PC-9 (cell line): ENCODE measurements around the gene ADORA1. TPM values are rescaled to one million over a fixed set of nuclear protein-coding genes. Genes with fewer than 3 reads are reported as not detected.

Experiments
- BruUV-seq: library from RNA; stranded (reverse); fragments of 400-500 nt; replicated peaks from 2 replicates; lab custom pipeline; 2021; lab: Mats Ljungman, UMichigan
- CTCF ChIA-PET: fragments of 300-600 bp; sonication (Branson Sonifier 250); formaldehyde crosslinking; loops from one replicate; lab custom pipeline; 2022; ENCODE audit warnings: antibody characterized with exemption; lab: Charles Lee
- POLR2A ChIA-PET: fragments of 300-600 bp; sonication (Branson Sonifier 250); formaldehyde crosslinking; loops from one replicate; lab custom pipeline; 2022; ENCODE audit warnings: antibody characterized with exemption; ENCODE audit not compliant: unreplicated experiment; lab: Charles Lee
- DNase-seq, 2 experiments: peaks; one replicate each; pipeline versions ENCODE4 v3.0.0 to v3.0.0-alpha.2; 2015 to 2022; ENCODE audit warnings: mixed read lengths in 1 of 2
- H2AFZ ChIP-seq: fragments of 200-600 bp; sonication (generic); 2 replicates; pipeline ENCODE4 v1.8.1; 2017; ENCODE audit warnings: antibody characterized with exemption
- H3F3A ChIP-seq: fragments of 200-600 bp; sonication (generic); 2 replicates; pipeline ENCODE4 v1.8.1; 2017; ENCODE audit warnings: antibody characterized with exemption, mild to moderate bottlenecking, low read depth; ENCODE audit not compliant: insufficient read depth
- H3K27ac ChIP-seq: fragments of 200-600 bp; sonication (generic); 2 replicates; pipeline ENCODE4 v1.6.1; 2016; ENCODE audit warnings: mixed run types
- H3K27me3 ChIP-seq: fragments of 200-600 bp; sonication (generic); 2 replicates; pipeline ENCODE4 v1.6.1; 2016; ENCODE audit warnings: low read depth, mixed run types; ENCODE audit not compliant: insufficient read depth
- H3K36me3 ChIP-seq: fragments of 200-600 bp; sonication (generic); 2 replicates; pipeline ENCODE4 v1.6.1; 2016; ENCODE audit warnings: low read depth, mixed run types
- H3K4me1 ChIP-seq: fragments of 200-600 bp; sonication (generic); replicated peaks from 2 replicates; pipeline ENCODE4 v1.6.1; 2016; ENCODE audit warnings: mixed run types; ENCODE audit not compliant: insufficient read depth
- H3K4me2 ChIP-seq: fragments of 200-600 bp; sonication (generic); 2 replicates; pipeline ENCODE4 v1.6.1; 2017; ENCODE audit warnings: mixed run types
- H3K4me3 ChIP-seq: fragments of 200-600 bp; sonication (generic); 2 replicates; pipeline ENCODE4 v1.6.1; 2016; ENCODE audit warnings: mixed run types
- H3K79me2 ChIP-seq: fragments of 200-600 bp; sonication (generic); 2 replicates; pipeline ENCODE4 v1.6.1; 2017; ENCODE audit warnings: low read depth, mixed run types
- H3K9me2 ChIP-seq: fragments of 200-600 bp; sonication (generic); 2 replicates; pipeline ENCODE4 v1.8.1; 2017; ENCODE audit warnings: mild to moderate bottlenecking; ENCODE audit not compliant: insufficient read depth
- H3K9me3 ChIP-seq: fragments of 200-600 bp; sonication (generic); 2 replicates; pipeline ENCODE4 v1.8.1; 2016; ENCODE audit warnings: low read depth; ENCODE audit not compliant: insufficient read depth
- H4K20me1 ChIP-seq: fragments of 200-600 bp; sonication (generic); 2 replicates; pipeline ENCODE4 v1.8.1; 2017; ENCODE audit not compliant: insufficient read depth
- EZH2 ChIP-seq: fragments of 200-600 bp; sonication (generic); IDR thresholded peaks from 2 replicates; pipeline ENCODE4 v1.8.0; 2017; ENCODE audit warnings: antibody characterized with exemption, low read depth
- intact Hi-C: fragments of 100-400 bp; cut with micrococcal nuclease; formaldehyde crosslinking; loops from one replicate; pipeline ENCODE4 v1.10.0; 2022; ENCODE audit not compliant: unreplicated experiment
- total RNA-seq: library from RNA; stranded (reverse); gene quantifications from 2 replicates; pipeline ENCODE4 v1.2.3, GENCODE V29; 2021
- TF ChIP-seq, protein P1 (sequence below): fragments of 200-600 bp; sonication (generic); conservative IDR thresholded peaks from 2 replicates; pipeline ENCODE4 v1.6.1; 2017; ENCODE audit warnings: mixed run types, antibody characterized with exemption, mild to moderate bottlenecking, moderate library complexity

Gene ADORA1
- total RNA-seq, 1 experiment from 2014 or later: 8.3 TPM

DNA sequence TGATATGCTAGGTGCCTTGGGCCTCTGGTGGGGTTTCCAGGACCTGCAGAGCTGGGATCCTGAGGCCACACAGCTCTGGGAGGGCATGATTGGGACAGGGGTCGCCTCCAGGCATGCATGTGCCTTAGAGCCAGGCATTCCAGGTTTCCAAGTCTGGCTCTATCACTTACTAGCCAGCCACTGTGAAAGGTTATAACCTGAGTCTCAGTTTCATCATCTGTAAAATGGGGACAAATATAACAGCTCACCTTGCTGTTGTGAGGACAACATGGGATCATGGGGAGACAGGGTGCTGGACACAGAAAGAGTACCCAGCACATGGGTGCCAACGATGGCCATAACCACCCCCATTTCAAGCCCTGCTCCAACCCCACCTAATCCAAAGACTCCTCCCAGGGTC is 56.3 kb downstream of the ADORA1 start:
- no peak for TF ChIP-seq EZH2
- TF ChIP-seq, protein P1, sequence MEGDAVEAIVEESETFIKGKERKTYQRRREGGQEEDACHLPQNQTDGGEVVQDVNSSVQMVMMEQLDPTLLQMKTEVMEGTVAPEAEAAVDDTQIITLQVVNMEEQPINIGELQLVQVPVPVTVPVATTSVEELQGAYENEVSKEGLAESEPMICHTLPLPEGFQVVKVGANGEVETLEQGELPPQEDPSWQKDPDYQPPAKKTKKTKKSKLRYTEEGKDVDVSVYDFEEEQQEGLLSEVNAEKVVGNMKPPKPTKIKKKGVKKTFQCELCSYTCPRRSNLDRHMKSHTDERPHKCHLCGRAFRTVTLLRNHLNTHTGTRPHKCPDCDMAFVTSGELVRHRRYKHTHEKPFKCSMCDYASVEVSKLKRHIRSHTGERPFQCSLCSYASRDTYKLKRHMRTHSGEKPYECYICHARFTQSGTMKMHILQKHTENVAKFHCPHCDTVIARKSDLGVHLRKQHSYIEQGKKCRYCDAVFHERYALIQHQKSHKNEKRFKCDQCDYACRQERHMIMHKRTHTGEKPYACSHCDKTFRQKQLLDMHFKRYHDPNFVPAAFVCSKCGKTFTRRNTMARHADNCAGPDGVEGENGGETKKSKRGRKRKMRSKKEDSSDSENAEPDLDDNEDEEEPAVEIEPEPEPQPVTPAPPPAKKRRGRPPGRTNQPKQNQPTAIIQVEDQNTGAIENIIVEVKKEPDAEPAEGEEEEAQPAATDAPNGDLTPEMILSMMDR: no peak
- Histone ChIP-seq H3K79me2 (no peaks in the 10 kb centered on the region), H3K4me2 (no peak overlapping the region), H3K4me3 (no peak overlapping the region), H3K27ac (no peak overlapping the region), H3K27me3 (no peaks in the 10 kb centered on the region), H3K9me2 (no peaks in the 10 kb centered on the region), H4K20me1 (no peaks in the 10 kb centered on the region), H3F3A (no peaks in the 10 kb centered on the region), H3K4me1 (no peaks in the 10 kb centered on the region), H2AFZ (no peak overlapping the region), H3K36me3 (no peaks in the 10 kb centered on the region), H3K9me3 (no peaks in the 10 kb centered on the region)
- CTCF ChIA-PET: no interaction called here
- POLR2A ChIA-PET: no interaction called here
- intact Hi-C loops: no loop called here
- DNase-seq: no peak
- BruUV-seq: no TSS peak

DNA sequence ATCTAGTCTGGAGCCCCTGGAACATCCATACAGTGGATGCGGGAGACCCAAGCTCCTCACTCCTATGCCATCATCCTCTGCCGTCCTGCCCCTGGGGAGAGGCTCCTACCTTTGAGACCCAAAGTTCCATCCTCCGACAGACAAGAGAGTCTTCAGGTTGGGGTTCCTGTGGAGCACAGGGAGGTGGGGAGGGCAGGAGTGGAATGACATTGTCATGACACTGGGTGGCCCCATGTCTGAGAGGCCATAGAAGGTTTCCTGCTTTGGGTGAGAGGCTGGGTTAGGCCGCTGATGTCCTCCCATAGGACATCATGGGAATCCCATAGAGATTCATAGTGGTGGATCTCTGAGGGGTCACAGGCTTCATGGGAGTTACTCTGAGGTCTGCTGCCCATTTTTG is 56.9 kb downstream of the ADORA1 start:
- TF ChIP-seq EZH2: no peak
- intact Hi-C loops: no loop called here
- Histone ChIP-seq H2AFZ (no peak overlapping the region), H3F3A (no peaks in the 10 kb centered on the region), H3K4me3 (no peak overlapping the region), H3K4me1 (no peaks in the 10 kb centered on the region), H3K36me3 (no peaks in the 10 kb centered on the region), H3K9me2 (no peaks in the 10 kb centered on the region), H3K27me3 (no peaks in the 10 kb centered on the region), H3K79me2 (no peaks in the 10 kb centered on the region), H3K4me2 (no peak overlapping the region), H3K27ac (no peak overlapping the region), H3K9me3 (no peaks in the 10 kb centered on the region), H4K20me1 (no peaks in the 10 kb centered on the region)
- POLR2A ChIA-PET: no interaction called here
- no TSS peak for BruUV-seq
- CTCF ChIA-PET: no interaction called here
- no peak for DNase-seq

DNA sequence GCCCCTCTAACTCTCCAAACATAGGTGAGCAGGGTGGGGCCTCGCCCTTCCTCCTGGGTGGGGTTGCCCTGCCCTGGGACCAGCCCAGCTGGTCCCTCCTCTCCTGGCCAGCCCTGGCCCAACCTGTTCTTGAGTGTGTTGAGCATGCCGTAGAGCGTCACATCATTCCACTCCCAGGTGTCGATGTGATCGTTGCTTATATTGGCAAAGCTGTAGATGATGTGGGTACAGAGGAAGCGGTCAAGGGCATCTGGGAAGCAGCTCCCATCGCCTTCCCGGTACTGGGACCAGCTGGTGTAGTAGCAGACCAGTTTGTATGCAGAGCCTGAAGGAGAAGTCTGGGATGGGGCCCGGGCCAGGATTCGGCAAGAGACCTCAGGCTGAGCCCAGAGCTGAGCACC is 57.5 kb downstream of the ADORA1 start:
- Histone ChIP-seq H3K4me1 (no peaks in the 10 kb centered on the region), H3K9me3 (no peaks in the 10 kb centered on the region), H3K27me3 (no peaks in the 10 kb centered on the region), H3K4me2 (no peak overlapping the region), H4K20me1 (no peaks in the 10 kb centered on the region), H2AFZ (no peak overlapping the region), H3K9me2 (no peaks in the 10 kb centered on the region), H3K36me3 (no peaks in the 10 kb centered on the region), H3K27ac (no peak overlapping the region), H3K79me2 (no peaks in the 10 kb centered on the region), H3F3A (no peaks in the 10 kb centered on the region), H3K4me3 (no peak overlapping the region)
- intact Hi-C loops: no loop called here
- no TSS peak for BruUV-seq
- ChIA-PET CTCF (no interaction called here), POLR2A (no interaction called here)
- no peak for TF ChIP-seq EZH2
- TF ChIP-seq, protein P1: no peak
- no peak for DNase-seq

DNA sequence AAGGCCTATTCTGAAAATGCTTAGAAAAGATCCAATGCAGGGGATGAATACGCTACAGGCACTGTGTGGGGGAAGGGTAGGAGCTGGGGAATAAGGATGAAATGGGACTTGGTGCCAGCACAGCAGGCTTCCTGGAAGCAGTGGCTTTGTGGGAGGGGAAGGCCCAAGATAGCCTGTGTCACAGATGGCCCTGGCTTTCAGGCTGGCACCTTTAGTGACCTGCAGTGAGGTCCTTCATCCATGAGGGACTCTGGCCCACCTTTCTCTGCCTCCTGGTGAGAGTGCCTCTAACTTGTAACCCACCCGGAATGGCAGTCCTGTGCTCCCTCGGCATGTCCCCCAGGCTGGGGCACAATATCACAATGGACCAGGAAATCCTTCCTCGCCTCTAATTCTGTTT is 58.1 kb downstream of the ADORA1 start:
- DNase-seq: no peak
- no TSS peak for BruUV-seq
- Histone ChIP-seq H3K79me2 (no peaks in the 10 kb centered on the region), H4K20me1 (no peaks in the 10 kb centered on the region), H2AFZ (no peak overlapping the region), H3K9me2 (no peaks in the 10 kb centered on the region), H3K27ac (no peak overlapping the region), H3K4me1 (no peaks in the 10 kb centered on the region), H3K36me3 (no peaks in the 10 kb centered on the region), H3K4me2 (no peak overlapping the region), H3K9me3 (no peaks in the 10 kb centered on the region), H3K27me3 (no peaks in the 10 kb centered on the region), H3K4me3 (no peak overlapping the region), H3F3A (no peaks in the 10 kb centered on the region)
- intact Hi-C loops: no loop called here
- ChIA-PET POLR2A (no interaction called here), CTCF (interaction anchor here (0.7 kb wide), 1 partner anchor 80 kb away, joined by 3 read pairs; no protein-coding TSS in a partner anchor)
- TF ChIP-seq EZH2: no peak
- TF ChIP-seq, protein P1: no peak
